Lower leg skin (tissue), 4 donors: Measurements from ENCODE around the gene ERC2. TPM values are rescaled to one million over a fixed set of nuclear protein-coding genes. Genes with fewer than 3 reads are reported as not detected.

Experiments
- DNase-seq, 2 donors: peaks; one replicate each; pipeline ENCODE4 v3.0.0-alpha.2; 2019; ENCODE audit warnings: low spot score in 2 of 2
- H3K4me3 ChIP-seq: fragments of 200-600 bp; sonication (generic); 2 replicates; pipeline ENCODE4 v1.5.1; 2017; ENCODE audit warnings: mild to moderate bottlenecking, low read depth; ENCODE audit not compliant: poor library complexity, severe bottlenecking
- CTCF ChIP-seq, 3 donors: fragments of 450-650 bp; IDR thresholded peaks; one replicate each; pipeline ENCODE4 v1.5.1; 2016; ENCODE audit warnings: antibody characterized with exemption in 3 of 3, mild to moderate bottlenecking in 3 of 3, moderate library complexity in 2 of 3
- POLR2A ChIP-seq, 2 donors: fragments of 450-650 bp; IDR thresholded peaks; one replicate each; pipeline ENCODE4 v1.6.1; 2016 to 2017; ENCODE audit warnings: antibody characterized with exemption in 2 of 2, mild to moderate bottlenecking in 1 of 2, moderate library complexity in 1 of 2
- WGBS, 2 donors: methylation state at CpG; one replicate each; pipeline ENCODE4 v1.1.5; 2018; 5-methylcytosine and 5-hydroxymethylcytosine counted together
- intact Hi-C: fragments of 100-400 bp; cut with DNase I; formaldehyde crosslinking; loops from one replicate; pipeline ENCODE4 v1.15.0; 2023; ENCODE audit warnings: low total_unique reads
- total RNA-seq, 4 donors: library from RNA; depleted of rRNA; stranded (reverse); fragments of >200 nt; gene quantifications; one replicate each; pipeline ENCODE4 v1.1.0, GENCODE V29; 2016

Gene ERC2
- total RNA-seq, 4 donors from 2014 or later: 0.23 to 1.3 (median 0.42) TPM; not detected in 1

GRCh38 chr3:55701997-55702396, 766.3 kb downstream of the ERC2 start:
- TF ChIP-seq CTCF (IDR thresholded peaks at IDR 0.05): no peak
- TF ChIP-seq POLR2A (IDR thresholded peaks at IDR 0.05): no peak
- WGBS, 2 donors: 70 to 74% methylated on average over 3 of the region's 3 CpGs
- intact Hi-C loops: no loop called here
- no peak overlapping the region for H3K4me3 ChIP-seq
- no peak for DNase-seq

- DNase-seq: no peak
- whole genome bisulfite sequencing, 2 donors: 73 to 76% methylated on average over 6 of the region's 6 CpGs
- no peak overlapping the region for H3K4me3 ChIP-seq
- intact Hi-C loops: no loop called here
- TF ChIP-seq CTCF (IDR thresholded peaks at IDR 0.05): no peak
- TF ChIP-seq POLR2A (IDR thresholded peaks at IDR 0.05): no peak
Measured at GRCh38 chr3:55698831-55699230, 769.4 kb downstream of the ERC2 start.

- intact Hi-C loops: no loop called here
- H3K4me3 ChIP-seq: no peak overlapping the region
- 89 to 94% methylated on average over 4 of the region's 4 CpGs for WGBS, 2 donors
- DNase-seq: no peak
- TF ChIP-seq POLR2A (IDR thresholded peaks at IDR 0.05): no peak
- TF ChIP-seq CTCF (IDR thresholded peaks at IDR 0.05): no peak
Measured at GRCh38 chr3:55697177-55697865, 770.9 kb downstream of the ERC2 start.

GRCh38 chr3:55692957-55693558, 775.2 kb downstream of the ERC2 start:
- H3K4me3 ChIP-seq: no peak overlapping the region
- no peak for TF ChIP-seq CTCF (IDR thresholded peaks at IDR 0.05)
- no peak for TF ChIP-seq POLR2A (IDR thresholded peaks at IDR 0.05)
- DNase-seq: no peak
- 40 to 45% methylated on average over 2 of the region's 2 CpGs for WGBS, 2 donors
- intact Hi-C loops: no loop called here

- TF ChIP-seq CTCF (IDR thresholded peaks at IDR 0.05) (no peak), POLR2A (IDR thresholded peaks at IDR 0.05) (no peak)
- no peak overlapping the region for H3K4me3 ChIP-seq
- intact Hi-C loops: no loop called here
- DNase-seq: no peak
- 50 to 52% methylated on average over 1 of the region's 1 CpG for WGBS, 2 donors
Measured at GRCh38 chr3:55692295-55692956, 775.8 kb downstream of the ERC2 start.
